WTC11 (cell line): Measurements from ENCODE around the gene VWA3A. TPM values are rescaled to one million over a fixed set of nuclear protein-coding genes. Genes with fewer than 3 reads are reported as not detected.

ENCODE experiments used
- ATAC-seq: fragments of 200-7000 bp; cut with Tn5 transposase; 2 replicates; pipeline ENCODE4 v1.10.0; 2021; ENCODE audit warnings: mild to moderate bottlenecking, moderate library complexity
- CTCF ChIA-PET: fragments of 300-600 bp; sonication (Branson Sonifier 250); formaldehyde crosslinking; loops from one replicate; lab custom pipeline; 2021; ENCODE audit warnings: antibody characterized with exemption; lab: Charles Lee
- POLR2A ChIA-PET: fragments of 350-600 bp; sonication (Branson Sonifier 250); formaldehyde crosslinking; loops from one replicate; lab custom pipeline; 2021; ENCODE audit warnings: antibody characterized with exemption; lab: Charles Lee
- DNase-seq: peaks from one replicate; pipeline ENCODE4 v3.0.0; 2021; ENCODE audit warnings: low spot score
- H3K27ac Mint-ChIP-seq: 2 replicates; pipeline ENCODE4 v1.8.0; 2021; ENCODE audit warnings: mixed read lengths
- H3K27me3 Mint-ChIP-seq: 2 replicates; pipeline ENCODE4 v1.8.0; 2021; ENCODE audit warnings: low read depth, mild to moderate bottlenecking, moderate library complexity, mixed read lengths
- H3K36me3 Mint-ChIP-seq: 2 replicates; pipeline ENCODE4 v1.8.0; 2021; ENCODE audit warnings: mixed read lengths
- H3K4me1 Mint-ChIP-seq: 2 replicates; pipeline ENCODE4 v1.8.0; 2022; ENCODE audit warnings: mixed read lengths
- H3K4me3 Mint-ChIP-seq: 2 replicates; pipeline ENCODE4 v1.8.0; 2021; ENCODE audit warnings: mild to moderate bottlenecking, moderate library complexity, mixed read lengths
- H3K9me3 Mint-ChIP-seq: 2 replicates; pipeline ENCODE4 v1.8.0; 2021; ENCODE audit warnings: mixed read lengths
- E2F5 ChIP-seq: sonication (generic); formaldehyde crosslinking; IDR thresholded peaks from 2 replicates; pipeline ENCODE4 v1.8.1; 2022; ENCODE audit warnings: mild to moderate bottlenecking, moderate library complexity, missing genetic modification reagents
- ELF4 ChIP-seq: sonication (generic); formaldehyde crosslinking; IDR thresholded peaks from 2 replicates; pipeline ENCODE4 v1.8.1; 2022; ENCODE audit warnings: low read depth, mild to moderate bottlenecking, moderate library complexity, missing genetic modification reagents
- EMX1 ChIP-seq: fragments of 250-450 bp; sonication (Bioruptor Pico); IDR thresholded peaks from 2 replicates; pipeline ENCODE4 v1.8.0; 2021; ENCODE audit warnings: mild to moderate bottlenecking
- ESRRA ChIP-seq: sonication (generic); formaldehyde crosslinking; IDR thresholded peaks from 2 replicates; pipeline ENCODE4 v1.8.1; 2022; ENCODE audit warnings: mild to moderate bottlenecking, missing genetic modification reagents, borderline replicate concordance
- FOXJ3 ChIP-seq: sonication (generic); formaldehyde crosslinking; IDR thresholded peaks from 2 replicates; pipeline ENCODE4 v1.9.0; 2021; ENCODE audit warnings: missing genetic modification reagents, mild to moderate bottlenecking, borderline replicate concordance
- FOXK1 ChIP-seq: sonication (generic); formaldehyde crosslinking; IDR thresholded peaks from 2 replicates; pipeline ENCODE4 v1.8.0; 2022; ENCODE audit warnings: mild to moderate bottlenecking, moderate library complexity, missing genetic modification reagents
- NR2C2 ChIP-seq: sonication (generic); formaldehyde crosslinking; IDR thresholded peaks from 2 replicates; pipeline ENCODE4 v1.8.0; 2022; ENCODE audit warnings: mild to moderate bottlenecking, missing genetic modification reagents
- TP53 ChIP-seq: sonication (generic); formaldehyde crosslinking; IDR thresholded peaks from 2 replicates; pipeline ENCODE4 v1.8.1; 2023; ENCODE audit warnings: mild to moderate bottlenecking, missing genetic modification reagents
- ZBTB21 ChIP-seq: sonication (generic); formaldehyde crosslinking; IDR thresholded peaks from 2 replicates; pipeline ENCODE4 v1.8.1; 2023; ENCODE audit warnings: mild to moderate bottlenecking, missing genetic modification reagents, borderline replicate concordance
- ZNF219 ChIP-seq: sonication (generic); formaldehyde crosslinking; IDR thresholded peaks from 2 replicates; pipeline ENCODE4 v1.8.0; 2023; ENCODE audit warnings: missing genetic modification reagents, mild to moderate bottlenecking, borderline replicate concordance
- ZNF423 ChIP-seq: fragments of 250-450 bp; sonication (Bioruptor Pico); IDR thresholded peaks from 2 replicates; pipeline ENCODE4 v2.1.2; 2022; ENCODE audit warnings: mild to moderate bottlenecking, moderate library complexity
- ZNF425 ChIP-seq: fragments of 250-450 bp; sonication (Bioruptor Pico); conservative IDR thresholded peaks from 2 replicates; pipeline ENCODE4 v1.9.0; 2021; ENCODE audit warnings: mild to moderate bottlenecking
- total RNA-seq: library from RNA; stranded (reverse); gene quantifications from 3 replicates; pipeline ENCODE4 v1.2.3, GENCODE V29; 2021
- TF ChIP-seq, protein P1 (sequence below): sonication (generic); formaldehyde crosslinking; IDR thresholded peaks from 2 replicates; pipeline ENCODE4 v1.8.0; 2022; ENCODE audit warnings: mild to moderate bottlenecking, missing genetic modification reagents
- TF ChIP-seq, protein P2 (sequence below): fragments of 250-450 bp; sonication (Bioruptor Pico); IDR thresholded peaks from 2 replicates; pipeline ENCODE4 v1.9.0; 2021; ENCODE audit warnings: mild to moderate bottlenecking, borderline replicate concordance
- TF ChIP-seq, protein P3 (sequence below): sonication (generic); formaldehyde crosslinking; IDR thresholded peaks from 2 replicates; pipeline ENCODE4 v1.8.0; 2022; ENCODE audit warnings: missing genetic modification reagents
- TF ChIP-seq, protein P4 (sequence below): fragments of 200-600 bp; IDR thresholded peaks from 2 replicates; pipeline ENCODE4 v1.8.0; 2022; ENCODE audit warnings: antibody characterized with exemption
- TF ChIP-seq, protein P5 (sequence below): sonication (generic); formaldehyde crosslinking; IDR thresholded peaks from 2 replicates; pipeline ENCODE4 v1.8.1; 2022; ENCODE audit warnings: missing genetic modification reagents, borderline replicate concordance

The VWA3A gene
- total RNA-seq, 1 experiment from 2014 or later: 0.11 TPM

DNA sequence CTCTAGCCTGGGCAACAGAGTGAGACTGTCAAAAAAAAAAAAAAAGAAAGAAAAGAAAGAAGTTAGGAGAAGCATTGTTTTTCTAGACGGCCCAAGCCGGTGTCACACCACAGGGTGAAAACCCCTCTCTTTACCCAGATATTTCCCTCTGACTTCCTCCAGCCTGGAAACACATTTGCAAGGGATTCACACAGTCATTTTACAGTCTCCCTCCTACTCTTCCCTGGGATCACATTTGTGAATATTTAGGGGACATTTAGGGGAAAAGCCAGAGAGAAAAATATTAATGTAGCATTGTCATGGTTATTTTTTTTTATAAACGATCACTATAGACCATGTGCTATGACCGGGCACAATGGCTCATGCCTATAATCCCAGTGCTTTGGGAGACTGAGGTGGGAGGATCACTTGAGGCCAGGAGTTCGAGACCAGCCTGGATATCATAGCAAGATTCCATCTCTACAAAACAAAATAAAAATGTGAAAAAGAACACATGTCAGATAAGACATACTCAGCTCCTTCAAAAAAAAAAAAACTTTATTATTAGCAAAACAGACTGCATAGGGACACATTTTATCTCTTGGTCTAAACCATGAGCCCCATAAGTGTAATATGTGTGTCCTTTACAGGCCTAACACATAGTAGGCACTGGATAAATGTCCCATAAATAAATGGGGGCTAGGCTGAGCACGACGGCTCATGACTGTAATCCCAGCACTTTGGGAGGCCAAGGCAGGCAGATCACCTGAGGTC is 59.1 kb downstream of the VWA3A start:
- CTCF ChIA-PET: interaction anchor here (0.6 to 1.3 kb wide), 4 partner anchors 10 to 152 kb away, joined by 3 to 7 read pairs (median 4); no protein-coding TSS in a partner anchor
- no peaks in the 10 kb centered on the region for H3K27me3 Mint-ChIP-seq
- no peak overlapping the region for H3K4me3 Mint-ChIP-seq
- no peak overlapping the region for H3K27ac Mint-ChIP-seq
- 0 out of 2 replicates have a peak, but pooled peaks cover 2% of the 10 kb centered on the region for H3K4me1 Mint-ChIP-seq
- H3K36me3 Mint-ChIP-seq: no peaks in the 10 kb centered on the region
- no peaks in the 10 kb centered on the region for H3K9me3 Mint-ChIP-seq
- ATAC-seq (no peak), DNase-seq (no peak)
- POLR2A ChIA-PET: no interaction called here
- TF ChIP-seq ESRRA (CRISPR knock-in tag): no peak
- TF ChIP-seq, protein P1, sequence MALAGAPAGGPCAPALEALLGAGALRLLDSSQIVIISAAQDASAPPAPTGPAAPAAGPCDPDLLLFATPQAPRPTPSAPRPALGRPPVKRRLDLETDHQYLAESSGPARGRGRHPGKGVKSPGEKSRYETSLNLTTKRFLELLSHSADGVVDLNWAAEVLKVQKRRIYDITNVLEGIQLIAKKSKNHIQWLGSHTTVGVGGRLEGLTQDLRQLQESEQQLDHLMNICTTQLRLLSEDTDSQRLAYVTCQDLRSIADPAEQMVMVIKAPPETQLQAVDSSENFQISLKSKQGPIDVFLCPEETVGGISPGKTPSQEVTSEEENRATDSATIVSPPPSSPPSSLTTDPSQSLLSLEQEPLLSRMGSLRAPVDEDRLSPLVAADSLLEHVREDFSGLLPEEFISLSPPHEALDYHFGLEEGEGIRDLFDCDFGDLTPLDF: no peak
- no peak for TF ChIP-seq E2F5 (CRISPR knock-in tag)
- TF ChIP-seq ZNF219 (CRISPR knock-in tag): no peak
- TF ChIP-seq EMX1 (CRISPR knock-in tag): no peak
- no peak for TF ChIP-seq ELF4 (CRISPR knock-in tag)
- TF ChIP-seq, protein P2, sequence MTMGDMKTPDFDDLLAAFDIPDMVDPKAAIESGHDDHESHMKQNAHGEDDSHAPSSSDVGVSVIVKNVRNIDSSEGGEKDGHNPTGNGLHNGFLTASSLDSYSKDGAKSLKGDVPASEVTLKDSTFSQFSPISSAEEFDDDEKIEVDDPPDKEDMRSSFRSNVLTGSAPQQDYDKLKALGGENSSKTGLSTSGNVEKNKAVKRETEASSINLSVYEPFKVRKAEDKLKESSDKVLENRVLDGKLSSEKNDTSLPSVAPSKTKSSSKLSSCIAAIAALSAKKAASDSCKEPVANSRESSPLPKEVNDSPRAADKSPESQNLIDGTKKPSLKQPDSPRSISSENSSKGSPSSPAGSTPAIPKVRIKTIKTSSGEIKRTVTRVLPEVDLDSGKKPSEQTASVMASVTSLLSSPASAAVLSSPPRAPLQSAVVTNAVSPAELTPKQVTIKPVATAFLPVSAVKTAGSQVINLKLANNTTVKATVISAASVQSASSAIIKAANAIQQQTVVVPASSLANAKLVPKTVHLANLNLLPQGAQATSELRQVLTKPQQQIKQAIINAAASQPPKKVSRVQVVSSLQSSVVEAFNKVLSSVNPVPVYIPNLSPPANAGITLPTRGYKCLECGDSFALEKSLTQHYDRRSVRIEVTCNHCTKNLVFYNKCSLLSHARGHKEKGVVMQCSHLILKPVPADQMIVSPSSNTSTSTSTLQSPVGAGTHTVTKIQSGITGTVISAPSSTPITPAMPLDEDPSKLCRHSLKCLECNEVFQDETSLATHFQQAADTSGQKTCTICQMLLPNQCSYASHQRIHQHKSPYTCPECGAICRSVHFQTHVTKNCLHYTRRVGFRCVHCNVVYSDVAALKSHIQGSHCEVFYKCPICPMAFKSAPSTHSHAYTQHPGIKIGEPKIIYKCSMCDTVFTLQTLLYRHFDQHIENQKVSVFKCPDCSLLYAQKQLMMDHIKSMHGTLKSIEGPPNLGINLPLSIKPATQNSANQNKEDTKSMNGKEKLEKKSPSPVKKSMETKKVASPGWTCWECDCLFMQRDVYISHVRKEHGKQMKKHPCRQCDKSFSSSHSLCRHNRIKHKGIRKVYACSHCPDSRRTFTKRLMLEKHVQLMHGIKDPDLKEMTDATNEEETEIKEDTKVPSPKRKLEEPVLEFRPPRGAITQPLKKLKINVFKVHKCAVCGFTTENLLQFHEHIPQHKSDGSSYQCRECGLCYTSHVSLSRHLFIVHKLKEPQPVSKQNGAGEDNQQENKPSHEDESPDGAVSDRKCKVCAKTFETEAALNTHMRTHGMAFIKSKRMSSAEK (CRISPR knock-in tag): no peak
- TF ChIP-seq, protein P3, sequence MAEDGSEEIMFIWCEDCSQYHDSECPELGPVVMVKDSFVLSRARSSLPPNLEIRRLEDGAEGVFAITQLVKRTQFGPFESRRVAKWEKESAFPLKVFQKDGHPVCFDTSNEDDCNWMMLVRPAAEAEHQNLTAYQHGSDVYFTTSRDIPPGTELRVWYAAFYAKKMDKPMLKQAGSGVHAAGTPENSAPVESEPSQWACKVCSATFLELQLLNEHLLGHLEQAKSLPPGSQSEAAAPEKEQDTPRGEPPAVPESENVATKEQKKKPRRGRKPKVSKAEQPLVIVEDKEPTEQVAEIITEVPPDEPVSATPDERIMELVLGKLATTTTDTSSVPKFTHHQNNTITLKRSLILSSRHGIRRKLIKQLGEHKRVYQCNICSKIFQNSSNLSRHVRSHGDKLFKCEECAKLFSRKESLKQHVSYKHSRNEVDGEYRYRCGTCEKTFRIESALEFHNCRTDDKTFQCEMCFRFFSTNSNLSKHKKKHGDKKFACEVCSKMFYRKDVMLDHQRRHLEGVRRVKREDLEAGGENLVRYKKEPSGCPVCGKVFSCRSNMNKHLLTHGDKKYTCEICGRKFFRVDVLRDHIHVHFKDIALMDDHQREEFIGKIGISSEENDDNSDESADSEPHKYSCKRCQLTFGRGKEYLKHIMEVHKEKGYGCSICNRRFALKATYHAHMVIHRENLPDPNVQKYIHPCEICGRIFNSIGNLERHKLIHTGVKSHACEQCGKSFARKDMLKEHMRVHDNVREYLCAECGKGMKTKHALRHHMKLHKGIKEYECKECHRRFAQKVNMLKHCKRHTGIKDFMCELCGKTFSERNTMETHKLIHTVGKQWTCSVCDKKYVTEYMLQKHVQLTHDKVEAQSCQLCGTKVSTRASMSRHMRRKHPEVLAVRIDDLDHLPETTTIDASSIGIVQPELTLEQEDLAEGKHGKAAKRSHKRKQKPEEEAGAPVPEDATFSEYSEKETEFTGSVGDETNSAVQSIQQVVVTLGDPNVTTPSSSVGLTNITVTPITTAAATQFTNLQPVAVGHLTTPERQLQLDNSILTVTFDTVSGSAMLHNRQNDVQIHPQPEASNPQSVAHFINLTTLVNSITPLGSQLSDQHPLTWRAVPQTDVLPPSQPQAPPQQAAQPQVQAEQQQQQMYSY: no peak
- TF ChIP-seq ZNF425 (CRISPR knock-in tag): no peak
- TF ChIP-seq ZBTB21 (CRISPR knock-in tag): no peak
- no peak for TF ChIP-seq FOXK1 (CRISPR knock-in tag)
- TF ChIP-seq, protein P4, sequence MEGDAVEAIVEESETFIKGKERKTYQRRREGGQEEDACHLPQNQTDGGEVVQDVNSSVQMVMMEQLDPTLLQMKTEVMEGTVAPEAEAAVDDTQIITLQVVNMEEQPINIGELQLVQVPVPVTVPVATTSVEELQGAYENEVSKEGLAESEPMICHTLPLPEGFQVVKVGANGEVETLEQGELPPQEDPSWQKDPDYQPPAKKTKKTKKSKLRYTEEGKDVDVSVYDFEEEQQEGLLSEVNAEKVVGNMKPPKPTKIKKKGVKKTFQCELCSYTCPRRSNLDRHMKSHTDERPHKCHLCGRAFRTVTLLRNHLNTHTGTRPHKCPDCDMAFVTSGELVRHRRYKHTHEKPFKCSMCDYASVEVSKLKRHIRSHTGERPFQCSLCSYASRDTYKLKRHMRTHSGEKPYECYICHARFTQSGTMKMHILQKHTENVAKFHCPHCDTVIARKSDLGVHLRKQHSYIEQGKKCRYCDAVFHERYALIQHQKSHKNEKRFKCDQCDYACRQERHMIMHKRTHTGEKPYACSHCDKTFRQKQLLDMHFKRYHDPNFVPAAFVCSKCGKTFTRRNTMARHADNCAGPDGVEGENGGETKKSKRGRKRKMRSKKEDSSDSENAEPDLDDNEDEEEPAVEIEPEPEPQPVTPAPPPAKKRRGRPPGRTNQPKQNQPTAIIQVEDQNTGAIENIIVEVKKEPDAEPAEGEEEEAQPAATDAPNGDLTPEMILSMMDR: no peak
- no peak for TF ChIP-seq FOXJ3 (CRISPR knock-in tag)
- TF ChIP-seq ZNF423 (CRISPR knock-in tag): no peak
- TF ChIP-seq TP53 (CRISPR knock-in tag): no peak
- TF ChIP-seq NR2C2 (CRISPR knock-in tag): no peak
- TF ChIP-seq, protein P5, sequence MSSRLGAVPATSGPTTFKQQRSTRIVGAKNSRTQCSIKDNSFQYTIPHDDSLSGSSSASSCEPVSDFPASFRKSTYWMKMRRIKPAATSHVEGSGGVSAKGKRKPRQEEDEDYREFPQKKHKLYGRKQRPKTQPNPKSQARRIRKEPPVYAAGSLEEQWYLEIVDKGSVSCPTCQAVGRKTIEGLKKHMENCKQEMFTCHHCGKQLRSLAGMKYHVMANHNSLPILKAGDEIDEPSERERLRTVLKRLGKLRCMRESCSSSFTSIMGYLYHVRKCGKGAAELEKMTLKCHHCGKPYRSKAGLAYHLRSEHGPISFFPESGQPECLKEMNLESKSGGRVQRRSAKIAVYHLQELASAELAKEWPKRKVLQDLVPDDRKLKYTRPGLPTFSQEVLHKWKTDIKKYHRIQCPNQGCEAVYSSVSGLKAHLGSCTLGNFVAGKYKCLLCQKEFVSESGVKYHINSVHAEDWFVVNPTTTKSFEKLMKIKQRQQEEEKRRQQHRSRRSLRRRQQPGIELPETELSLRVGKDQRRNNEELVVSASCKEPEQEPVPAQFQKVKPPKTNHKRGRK (CRISPR knock-in tag): no peak
